Smooth muscle cell (in vitro differentiated cells): ENCODE results near the gene ALS2CL. TPM values are rescaled to one million over a fixed set of nuclear protein-coding genes. Genes with fewer than 3 reads are reported as not detected.

Experiments used
- DNase-seq: peaks from one replicate; lab custom pipeline; 2025; ENCODE audit not compliant: unreplicated experiment; lab: John Stamatoyannopoulos, UW
- H2AFZ ChIP-seq: fragments of 200-600 bp; sonication (generic); 2 replicates; pipeline ENCODE4 v1.6.0; 2016; ENCODE audit warnings: antibody characterized with exemption, low read depth, mild to moderate bottlenecking
- H3F3A ChIP-seq: fragments of 200-600 bp; sonication (generic); 2 replicates; pipeline ENCODE4 v1.6.0; 2017; ENCODE audit warnings: antibody characterized with exemption, low read depth
- H3K27ac ChIP-seq: fragments of 200-600 bp; sonication (generic); 2 replicates; pipeline ENCODE4 v1.5.1; 2016; ENCODE audit warnings: low read depth, mild to moderate bottlenecking
- H3K27me3 ChIP-seq: fragments of 200-600 bp; sonication (generic); 2 replicates; pipeline ENCODE4 v1.6.1; 2016; ENCODE audit warnings: low read depth, mild to moderate bottlenecking
- H3K36me3 ChIP-seq: fragments of 200-600 bp; sonication (generic); 2 replicates; pipeline ENCODE4 v1.5.1; 2016; ENCODE audit warnings: low read depth
- H3K4me1 ChIP-seq: fragments of 200-600 bp; sonication (generic); 2 replicates; pipeline ENCODE4 v1.5.1; 2016; ENCODE audit warnings: low read depth
- H3K4me2 ChIP-seq: fragments of 200-600 bp; sonication (generic); 2 replicates; pipeline ENCODE4 v1.6.0; 2016; ENCODE audit warnings: mild to moderate bottlenecking
- H3K4me3 ChIP-seq: fragments of 200-600 bp; sonication (generic); 2 replicates; pipeline ENCODE4 v1.5.1; 2016; ENCODE audit warnings: mild to moderate bottlenecking
- H3K79me2 ChIP-seq: fragments of 200-600 bp; sonication (generic); 2 replicates; pipeline ENCODE4 v1.6.0; 2016; ENCODE audit warnings: low read depth, mild to moderate bottlenecking
- H3K9ac ChIP-seq: fragments of 200-600 bp; sonication (generic); 2 replicates; pipeline ENCODE4 v1.6.0; 2016; ENCODE audit warnings: low read depth
- H3K9me3 ChIP-seq: fragments of 200-600 bp; sonication (generic); replicated peaks from 2 replicates; pipeline ENCODE4 v1.5.1; 2016; ENCODE audit warnings: low read depth
- H4K20me1 ChIP-seq: fragments of 200-600 bp; sonication (generic); 2 replicates; pipeline ENCODE4 v1.6.0; 2016; ENCODE audit warnings: low read depth
- CTCF ChIP-seq: fragments of 200-600 bp; sonication (generic); IDR thresholded peaks from 2 replicates; pipeline ENCODE4 v1.5.1; 2017; ENCODE audit warnings: borderline replicate concordance, mild to moderate bottlenecking, antibody characterized with exemption; ENCODE audit not compliant: insufficient read depth, poor library complexity, severe bottlenecking
- WGBS: methylation state at CpG from one replicate; pipeline ENCODE4 v1.1.7; 2016; ENCODE audit warnings: low lambda C conversion rate; 5-methylcytosine and 5-hydroxymethylcytosine counted together
- polyA plus RNA-seq: library from polyadenylated mRNA; unstranded; fragments of >200 nt; fragmentation: Nextera tagmentation; extraction: Ambion mirVana; gene quantifications from 2 replicates; pipeline ENCODE4 v1.2.1, GENCODE V29; 2016
- total RNA-seq: library from RNA; depleted of rRNA; stranded (reverse); fragments of >200 nt; gene quantifications from 2 replicates; pipeline ENCODE4 v1.2.3, GENCODE V29; 2014

The ALS2CL gene
- total and polyA plus RNA-seq, 2 experiments from 2014 or later, result 8.5 to 9.4 TPM

DNA sequence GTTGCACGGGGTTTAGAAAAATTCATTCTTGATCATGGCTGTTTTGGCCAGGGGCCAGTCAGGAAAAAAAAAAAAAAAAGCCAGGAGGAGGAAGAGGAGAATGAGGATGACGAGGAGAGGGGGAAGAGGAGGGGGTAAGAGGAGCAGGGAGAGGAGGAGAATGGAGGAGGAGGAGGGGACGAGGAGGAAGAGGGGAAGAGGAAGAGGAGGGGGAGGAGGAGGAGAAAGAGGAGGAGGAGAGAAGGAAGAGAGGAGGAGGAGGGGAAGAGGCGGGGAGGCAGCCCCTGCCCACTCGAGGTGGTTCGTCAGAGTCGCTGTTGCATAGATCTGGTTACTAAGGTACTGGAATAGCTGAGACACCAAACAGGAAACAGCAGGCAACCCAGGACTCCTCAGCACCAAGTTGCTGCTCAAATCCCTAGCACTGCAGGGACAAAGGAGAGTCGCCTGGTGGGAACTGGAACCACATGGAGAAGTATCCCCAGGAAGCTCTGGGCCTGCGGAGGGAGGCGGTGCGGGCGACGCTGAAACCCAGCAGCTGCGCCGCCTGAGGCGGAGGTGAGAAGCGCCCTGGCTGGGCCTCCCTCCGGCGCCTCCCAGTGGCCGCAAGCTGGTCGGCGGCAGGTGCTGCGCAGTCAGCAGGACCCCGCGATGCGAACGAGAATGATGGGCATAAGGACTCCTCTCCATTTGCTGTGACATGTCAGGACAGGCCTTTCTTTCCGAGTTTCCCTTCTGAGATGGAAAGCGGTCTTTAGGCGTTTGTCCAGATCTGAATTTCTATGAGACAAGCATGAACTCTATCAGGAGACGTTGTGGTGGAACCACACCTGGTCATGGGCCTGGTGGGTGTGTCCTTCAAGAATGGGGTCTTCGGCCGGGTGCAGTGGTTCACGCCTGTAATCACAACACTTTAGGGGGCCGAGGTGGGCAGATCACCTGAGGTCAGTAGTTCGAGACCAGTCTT, 63.6 kb downstream of the ALS2CL start:
- no peaks in the 10 kb centered on the region for H3K79me2 ChIP-seq
- H2AFZ ChIP-seq, result peak overlapping the region; percentile 68
- H3K4me3 ChIP-seq, result peak overlapping the region; percentile 12
- 20% methylated on average over 30 of the region's 36 CpGs for WGBS
- H3K9ac ChIP-seq, result no peak overlapping the region
- no peaks in the 10 kb centered on the region for H3K9me3 ChIP-seq
- no peaks in the 10 kb centered on the region for H3F3A ChIP-seq
- H4K20me1 ChIP-seq, result no peaks in the 10 kb centered on the region
- peak overlapping the region; percentile 15 for H3K27ac ChIP-seq
- peak; percentile 81 for TF ChIP-seq CTCF
- H3K4me1 ChIP-seq, result peaks cover 13% of the 10 kb centered on the region
- H3K27me3 ChIP-seq, result no peaks in the 10 kb centered on the region
- H3K4me2 ChIP-seq, result peak overlapping the region; percentile 80
- no peaks in the 10 kb centered on the region for H3K36me3 ChIP-seq
- DNase-seq, result peak; percentile 39

GRCh38 chr3:46628901-46629369, 64.5 kb downstream of the ALS2CL start:
- no peak overlapping the region for H3K9ac ChIP-seq
- H3K79me2 ChIP-seq, result no peaks in the 10 kb centered on the region
- peak overlapping the region; percentile 15 for H3K27ac ChIP-seq
- DNase-seq, result no peak
- H3K27me3 ChIP-seq, result no peaks in the 10 kb centered on the region
- no peaks in the 10 kb centered on the region for H3F3A ChIP-seq
- H3K4me3 ChIP-seq, result no peak overlapping the region
- peaks cover 13% of the 10 kb centered on the region for H3K4me1 ChIP-seq
- peak overlapping the region; percentile 80 for H3K4me2 ChIP-seq
- H3K9me3 ChIP-seq, result no peaks in the 10 kb centered on the region
- 65% methylated on average over 10 of the region's 10 CpGs for WGBS
- H4K20me1 ChIP-seq, result no peaks in the 10 kb centered on the region
- H3K36me3 ChIP-seq, result no peaks in the 10 kb centered on the region
- H2AFZ ChIP-seq, result peak overlapping the region; percentile 68
- no peak for TF ChIP-seq CTCF

GRCh38 chr3:46627078-46627477, 66.4 kb downstream of the ALS2CL start:
- H2AFZ ChIP-seq, result no peak overlapping the region
- no peaks in the 10 kb centered on the region for H3K9me3 ChIP-seq
- TF ChIP-seq CTCF, result no peak
- no peak for DNase-seq
- no peak overlapping the region for H3K4me3 ChIP-seq
- peaks cover 13% of the 10 kb centered on the region for H3K4me1 ChIP-seq
- H3K27ac ChIP-seq, result no peak overlapping the region
- no peaks in the 10 kb centered on the region for H4K20me1 ChIP-seq
- no peaks in the 10 kb centered on the region for H3F3A ChIP-seq
- H3K27me3 ChIP-seq, result no peaks in the 10 kb centered on the region
- no peaks in the 10 kb centered on the region for H3K36me3 ChIP-seq
- H3K4me2 ChIP-seq, result no peak overlapping the region
- WGBS, result 92% methylated on average over 1 of the region's 1 CpG
- no peak overlapping the region for H3K9ac ChIP-seq
- H3K79me2 ChIP-seq, result no peaks in the 10 kb centered on the region
